HepG2 (cell line): ENCODE measurements around the gene COASY. TPM values are rescaled to one million over a fixed set of nuclear protein-coding genes. Genes with fewer than 3 reads are reported as not detected.

Experiments
- CREB3 ChIP-seq: sonication (generic); formaldehyde crosslinking; IDR thresholded peaks from 2 replicates; pipeline ENCODE4 v1.5.0; 2020; ENCODE audit warnings: missing genetic modification reagents
- FOXO1 ChIP-seq: sonication (generic); formaldehyde crosslinking; IDR thresholded peaks from 2 replicates; pipeline ENCODE4 v1.4.0; 2020; ENCODE audit warnings: missing genetic modification reagents
- GABPA ChIP-seq, 2 experiments: IDR thresholded peaks; 2 replicates each; pipeline ENCODE4 v1.6.1; 2011 to 2016; ENCODE audit warnings: low read depth in 2 of 2, low read length in 1 of 2, missing biosample characterization in 1 of 2, missing genetic modification characterization in 1 of 2
- HNF4A ChIP-seq: sonication (generic); formaldehyde crosslinking; IDR thresholded peaks from 2 replicates; pipeline ENCODE4 v1.4.0; 2020; ENCODE audit warnings: missing genetic modification reagents
- HNRNPH1 ChIP-seq: fragments of 200-400 bp; formaldehyde crosslinking; optimal IDR thresholded peaks from 2 replicates; pipeline ENCODE3; 2017; ENCODE audit warnings: mild to moderate bottlenecking, low read depth, low read length
- IRX3 ChIP-seq: sonication (generic); formaldehyde crosslinking; IDR thresholded peaks from 2 replicates; pipeline ENCODE4 v1.8.1; 2023; ENCODE audit warnings: mild to moderate bottlenecking, low read depth, missing genetic modification reagents, borderline replicate concordance
- KMT2A ChIP-seq: sonication (generic); formaldehyde crosslinking; IDR thresholded peaks from 2 replicates; pipeline ENCODE4 v1.4.0; 2020; ENCODE audit warnings: missing genetic modification reagents
- MTF2 ChIP-seq: sonication (generic); formaldehyde crosslinking; IDR thresholded peaks from 2 replicates; pipeline ENCODE4 v1.5.0; 2020; ENCODE audit warnings: missing genetic modification reagents, borderline replicate concordance
- NBN ChIP-seq: fragments of 450-650 bp; conservative IDR thresholded peaks from 2 replicates; pipeline ENCODE4 v1.6.1; 2017
- SMARCC2 ChIP-seq: fragments of 450-650 bp; IDR thresholded peaks from 2 replicates; pipeline ENCODE4 v1.6.1; 2017; ENCODE audit warnings: antibody characterized with exemption, mild to moderate bottlenecking
- ZBTB21 ChIP-seq: sonication (generic); formaldehyde crosslinking; IDR thresholded peaks from 2 replicates; pipeline ENCODE4 v1.4.0; 2020; ENCODE audit warnings: missing genetic modification reagents
- ZBTB3 ChIP-seq: sonication (generic); formaldehyde crosslinking; IDR thresholded peaks from 2 replicates; pipeline ENCODE4 v1.4.0; 2020; ENCODE audit warnings: low read depth, mild to moderate bottlenecking, moderate library complexity, missing genetic modification reagents, borderline replicate concordance
- ZFP36 ChIP-seq: fragments of 150-350 bp; IDR thresholded peaks from 2 replicates; pipeline ENCODE4 v1.6.1; 2018; ENCODE audit warnings: borderline replicate concordance, low read length, low read depth; ENCODE audit not compliant: partially characterized antibody
- ZFP91 ChIP-seq: sonication (generic); formaldehyde crosslinking; IDR thresholded peaks from 2 replicates; pipeline ENCODE4 v1.9.0; 2022; ENCODE audit warnings: missing genetic modification reagents, mild to moderate bottlenecking, borderline replicate concordance
- ZMAT5 ChIP-seq: sonication (generic); formaldehyde crosslinking; IDR thresholded peaks from 2 replicates; pipeline ENCODE4 v1.5.0; 2020; ENCODE audit warnings: mild to moderate bottlenecking, low read depth, missing genetic modification reagents, borderline replicate concordance
- ZNF3 ChIP-seq: IDR thresholded peaks from 2 replicates; pipeline ENCODE4 v1.7.0; 2017; ENCODE audit warnings: inconsistent platforms
- ZNF441 ChIP-seq: sonication (generic); formaldehyde crosslinking; IDR thresholded peaks from 2 replicates; pipeline ENCODE4 v1.7.0; 2021; ENCODE audit warnings: missing genetic modification reagents, borderline replicate concordance
- ZNF543 ChIP-seq: sonication (generic); formaldehyde crosslinking; IDR thresholded peaks from 2 replicates; pipeline ENCODE4 v1.4.0; 2020; ENCODE audit warnings: mild to moderate bottlenecking, missing genetic modification reagents
- ZNF546 ChIP-seq: sonication (generic); formaldehyde crosslinking; conservative IDR thresholded peaks from 2 replicates; pipeline ENCODE4 v1.8.1; 2023; ENCODE audit warnings: mild to moderate bottlenecking, missing genetic modification reagents
- ZNF670 ChIP-seq: sonication (generic); formaldehyde crosslinking; IDR thresholded peaks from 2 replicates; pipeline ENCODE4 v1.8.0; 2022; ENCODE audit warnings: mild to moderate bottlenecking, missing genetic modification reagents, borderline replicate concordance
- ZNF777 ChIP-seq: sonication (generic); formaldehyde crosslinking; IDR thresholded peaks from 2 replicates; pipeline ENCODE4 v1.4.0; 2020; ENCODE audit warnings: missing genetic modification reagents
- ZNF883 ChIP-seq: sonication (generic); formaldehyde crosslinking; IDR thresholded peaks from 2 replicates; pipeline ENCODE4 v1.5.1; 2020; ENCODE audit warnings: mild to moderate bottlenecking, missing genetic modification reagents; ENCODE audit errors: not compliant biosample characterization
- polyA plus RNA-seq, 8 experiments: library from polyadenylated mRNA; depleted of rRNA in 3 of 8; stranded (reverse) in 7 of 8; unstranded in 1 of 8; fragments of >200 nt; fragmentation: Illumina TruSeq in 4 of 8; extraction: Trizol in 4 of 8; gene quantifications; 2 replicates each; pipeline versions ENCODE4 v1.2.1 to v1.2.3, GENCODE V29; 2011 to 2016; ENCODE audit warnings: low read depth in 4 of 8, missing spikeins in 1 of 8, mixed read lengths in 1 of 8; ENCODE audit not compliant: insufficient read depth in 1 of 8
- total RNA-seq, 5 experiments: library from RNA; depleted of rRNA; stranded (reverse); fragments of >200 nt; fragmentation: Illumina TruSeq; extraction: Trizol; gene quantifications; 2 replicates each; pipeline ENCODE4 v1.2.3, GENCODE V29; 2016; ENCODE audit warnings: low read depth in 1 of 5
- TF ChIP-seq, protein P1 (sequence below): sonication (generic); formaldehyde crosslinking; IDR thresholded peaks from 2 replicates; pipeline ENCODE4 v1.8.1; 2023; ENCODE audit warnings: mild to moderate bottlenecking, missing genetic modification reagents
- TF ChIP-seq, protein P2 (sequence below): sonication (generic); formaldehyde crosslinking; IDR thresholded peaks from 2 replicates; pipeline ENCODE4 v1.9.0; 2021; ENCODE audit warnings: missing genetic modification reagents, mild to moderate bottlenecking, borderline replicate concordance

Gene COASY
- total and polyA plus RNA-seq, 2 of the 13 experiments (the other 11 are each of a cell fraction or from before 2014, with no cell fraction given) = 90.7 to 125 TPM

DNA sequence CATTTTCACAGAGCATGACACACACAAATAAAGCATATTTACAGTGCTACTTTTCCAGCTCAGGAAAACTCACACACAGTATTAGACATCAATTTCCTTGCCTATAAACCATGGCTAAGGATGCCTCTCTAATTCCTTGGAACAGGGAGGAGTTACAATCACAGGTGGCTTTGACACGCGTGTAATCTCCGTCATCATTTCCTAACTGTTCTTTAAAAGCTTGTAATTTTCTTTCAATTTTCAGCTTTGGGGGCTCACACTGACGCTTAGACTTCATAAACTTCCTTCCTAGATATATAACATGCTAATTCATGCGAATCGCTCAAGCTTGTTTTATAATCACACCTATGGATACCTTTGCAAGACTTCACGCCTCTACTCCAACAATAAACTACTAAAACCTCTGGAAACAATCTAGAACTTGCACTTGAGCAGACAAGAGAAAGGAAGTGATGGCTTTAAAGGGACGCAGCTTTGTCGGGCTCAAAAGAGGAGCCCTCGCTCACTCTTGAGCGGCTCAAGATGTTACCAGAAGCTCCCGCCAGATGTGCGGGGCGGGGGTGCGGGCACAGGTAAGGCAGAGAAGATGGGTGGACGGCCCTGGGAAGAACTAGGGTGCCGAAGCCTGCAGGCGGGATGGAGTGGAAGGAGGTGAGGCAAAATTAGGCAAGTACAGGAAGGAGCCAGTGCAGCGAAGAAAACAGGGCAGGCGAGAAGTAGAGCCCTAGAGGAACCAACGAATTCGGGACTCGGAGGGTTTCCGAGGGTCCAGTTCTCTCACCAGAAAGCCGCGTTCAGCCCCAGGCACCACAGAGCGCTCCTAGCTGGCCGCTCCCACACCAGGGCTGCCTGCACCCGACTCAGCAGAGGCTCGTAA, 46.6 kb downstream of the COASY start (continued):
- TF ChIP-seq, protein P1, sequence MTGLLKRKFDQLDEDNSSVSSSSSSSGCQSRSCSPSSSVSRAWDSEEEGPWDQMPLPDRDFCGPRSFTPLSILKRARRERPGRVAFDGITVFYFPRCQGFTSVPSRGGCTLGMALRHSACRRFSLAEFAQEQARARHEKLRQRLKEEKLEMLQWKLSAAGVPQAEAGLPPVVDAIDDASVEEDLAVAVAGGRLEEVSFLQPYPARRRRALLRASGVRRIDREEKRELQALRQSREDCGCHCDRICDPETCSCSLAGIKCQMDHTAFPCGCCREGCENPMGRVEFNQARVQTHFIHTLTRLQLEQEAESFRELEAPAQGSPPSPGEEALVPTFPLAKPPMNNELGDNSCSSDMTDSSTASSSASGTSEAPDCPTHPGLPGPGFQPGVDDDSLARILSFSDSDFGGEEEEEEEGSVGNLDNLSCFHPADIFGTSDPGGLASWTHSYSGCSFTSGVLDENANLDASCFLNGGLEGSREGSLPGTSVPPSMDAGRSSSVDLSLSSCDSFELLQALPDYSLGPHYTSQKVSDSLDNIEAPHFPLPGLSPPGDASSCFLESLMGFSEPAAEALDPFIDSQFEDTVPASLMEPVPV (CRISPR knock-in tag) = 0 out of 2 replicates have a peak, but pooled peaks have one; percentile 9
- TF ChIP-seq ZNF546 (CRISPR knock-in tag) (no peak), ZNF543 (CRISPR knock-in tag) (no peak; the same call in 1 of the 2 replicates), ZNF670 (CRISPR knock-in tag) (0 out of 2 replicates have a peak, but pooled peaks have one; percentile 42), ZNF777 (CRISPR knock-in tag) (0 out of 2 replicates have a peak, but pooled peaks have one; percentile 6), NBN (no peak), ZNF3 (CRISPR knock-in tag) (0 out of 2 replicates have a peak, but pooled peaks have one; percentile 23), GABPA (IDR thresholded peaks at IDR 0.05; ENCODE audit: low read depth, low read length) (no peak), GABPA (CRISPR knock-in tag; IDR thresholded peaks at IDR 0.05; ENCODE audit: low read depth) (no peak), FOXO1 (CRISPR knock-in tag) (no peak), HNRNPH1 (no peak), SMARCC2 (no peak), ZFP91 (CRISPR knock-in tag) (no peak), MTF2 (CRISPR knock-in tag) (0 out of 2 replicates have a peak, but pooled peaks have one; percentile 44), ZMAT5 (CRISPR knock-in tag) (0 out of 2 replicates have a peak, but pooled peaks have one; percentile 23), ZBTB21 (no peak), IRX3 (CRISPR knock-in tag) (no peak), ZNF883 (CRISPR knock-in tag) (no peak), ZBTB3 (CRISPR knock-in tag) (no peak), ZNF441 (CRISPR knock-in tag) (no peak), ZFP36 (no peak), KMT2A (CRISPR knock-in tag) (no peak), HNF4A (CRISPR knock-in tag) (no peak), CREB3 (CRISPR knock-in tag) (no peak)
- TF ChIP-seq, protein P2, sequence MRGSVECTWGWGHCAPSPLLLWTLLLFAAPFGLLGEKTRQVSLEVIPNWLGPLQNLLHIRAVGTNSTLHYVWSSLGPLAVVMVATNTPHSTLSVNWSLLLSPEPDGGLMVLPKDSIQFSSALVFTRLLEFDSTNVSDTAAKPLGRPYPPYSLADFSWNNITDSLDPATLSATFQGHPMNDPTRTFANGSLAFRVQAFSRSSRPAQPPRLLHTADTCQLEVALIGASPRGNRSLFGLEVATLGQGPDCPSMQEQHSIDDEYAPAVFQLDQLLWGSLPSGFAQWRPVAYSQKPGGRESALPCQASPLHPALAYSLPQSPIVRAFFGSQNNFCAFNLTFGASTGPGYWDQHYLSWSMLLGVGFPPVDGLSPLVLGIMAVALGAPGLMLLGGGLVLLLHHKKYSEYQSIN (CRISPR knock-in tag) = no peak
